OCI-LY7 (cell line): ENCODE results near the gene DISP2. TPM values are rescaled to one million over a fixed set of nuclear protein-coding genes. Genes with fewer than 3 reads are reported as not detected.

Experiments used
- BruUV-seq: library from RNA; stranded (reverse); fragments of 400-500 nt; replicated peaks from 2 replicates; lab custom pipeline; 2021; lab: Mats Ljungman, UMichigan
- CTCF ChIA-PET: fragments of 300-600 bp; sonication (Branson Sonifier 250); formaldehyde crosslinking; loops from one replicate; lab custom pipeline; 2022; ENCODE audit warnings: antibody characterized with exemption; ENCODE audit not compliant: unreplicated experiment; lab: Charles Lee
- POLR2A ChIA-PET: fragments of 300-600 bp; sonication (Branson Sonifier 250); formaldehyde crosslinking; loops from one replicate; lab custom pipeline; 2022; ENCODE audit warnings: antibody characterized with exemption; lab: Charles Lee
- DNase-seq: peaks from one replicate; pipeline ENCODE4 v3.0.0-alpha.2; 2015; ENCODE audit warnings: low spot score
- H2AFZ ChIP-seq: fragments of 200-600 bp; sonication (generic), shearing (Covaris generic); 2 replicates; pipeline ENCODE4 v1.6.1; 2014; ENCODE audit warnings: mild to moderate bottlenecking, antibody characterized with exemption, low read length, moderate library complexity
- H3K27ac ChIP-seq: fragments of 200-600 bp; sonication (generic); 2 replicates; pipeline ENCODE4 v1.5.1; 2014; ENCODE audit warnings: mixed run types, low read depth, mild to moderate bottlenecking, moderate library complexity, low read length, inconsistent platforms; ENCODE audit not compliant: poor library complexity, severe bottlenecking
- H3K36me3 ChIP-seq: fragments of 200-600 bp; sonication (generic); 2 replicates; pipeline ENCODE4 v1.6.1; 2014; ENCODE audit warnings: mild to moderate bottlenecking, antibody characterized with exemption, low read length, moderate library complexity, mixed read lengths; ENCODE audit not compliant: insufficient read depth
- H3K4me1 ChIP-seq: fragments of 200-600 bp; sonication (generic); 2 replicates; pipeline ENCODE4 v1.5.1; 2014; ENCODE audit warnings: mild to moderate bottlenecking, low read length; ENCODE audit not compliant: insufficient read depth, poor library complexity, severe bottlenecking
- H3K4me2 ChIP-seq: fragments of 200-600 bp; sonication (generic); 2 replicates; pipeline ENCODE4 v1.6.1; 2014; ENCODE audit warnings: mild to moderate bottlenecking, low read length
- H3K4me3 ChIP-seq: fragments of 200-600 bp; sonication (generic); 2 replicates; pipeline ENCODE4 v1.5.1; 2014; ENCODE audit warnings: mild to moderate bottlenecking, low read depth, low read length; ENCODE audit not compliant: poor library complexity, severe bottlenecking
- H3K79me2 ChIP-seq: fragments of 200-600 bp; sonication (generic); 2 replicates; pipeline ENCODE4 v1.6.1; 2016; ENCODE audit warnings: low read depth, mild to moderate bottlenecking, low read length, moderate library complexity, mixed read lengths; ENCODE audit not compliant: insufficient read depth
- H3K9me2 ChIP-seq: fragments of 200-600 bp; sonication (generic); 2 replicates; pipeline ENCODE4 v1.6.1; 2016; ENCODE audit warnings: mild to moderate bottlenecking, low read length, mixed read lengths; ENCODE audit not compliant: insufficient read depth
- H3K9me3 ChIP-seq: fragments of 200-600 bp; sonication (generic); 2 replicates; pipeline ENCODE4 v1.6.1; 2014; ENCODE audit warnings: mild to moderate bottlenecking, mixed run types, low read length, mixed read lengths
- H4K20me1 ChIP-seq: fragments of 200-600 bp; sonication (generic); 2 replicates; pipeline ENCODE4 v1.6.1; 2014; ENCODE audit warnings: mild to moderate bottlenecking, antibody characterized with exemption, low read length, moderate library complexity, mixed read lengths; ENCODE audit not compliant: insufficient read depth
- EZH2phosphoT487 ChIP-seq: fragments of 200-600 bp; sonication (generic); IDR thresholded peaks from 2 replicates; pipeline ENCODE4 v1.6.1; 2018; ENCODE audit warnings: low read depth, borderline replicate concordance, mild to moderate bottlenecking, mixed run types, antibody characterized with exemption, low read length, moderate library complexity, mixed read lengths
- intact Hi-C: fragments of 100-400 bp; cut with micrococcal nuclease; formaldehyde crosslinking; loops from one replicate; pipeline ENCODE4 v1.10.0; 2022; ENCODE audit not compliant: unreplicated experiment
- total RNA-seq, 2 experiments: library from RNA; depleted of rRNA in 1 of 2; stranded (reverse); fragments of >200 nt in 1 of 2; shearing (Covaris generic) in 1 of 2; gene quantifications; 2 replicates each; pipeline ENCODE4 v1.2.3, GENCODE V29; 2014 to 2022
- TF ChIP-seq, protein P1 (sequence below): fragments of 200-600 bp; sonication (generic); conservative IDR thresholded peaks from 2 replicates; pipeline ENCODE4 v1.5.1; 2014; ENCODE audit warnings: mild to moderate bottlenecking, antibody characterized with exemption, low read length, moderate library complexity, mixed read lengths

The DISP2 gene
- total RNA-seq, 2 experiments from 2014 or later: 0.03 to 0.25 TPM

DNA sequence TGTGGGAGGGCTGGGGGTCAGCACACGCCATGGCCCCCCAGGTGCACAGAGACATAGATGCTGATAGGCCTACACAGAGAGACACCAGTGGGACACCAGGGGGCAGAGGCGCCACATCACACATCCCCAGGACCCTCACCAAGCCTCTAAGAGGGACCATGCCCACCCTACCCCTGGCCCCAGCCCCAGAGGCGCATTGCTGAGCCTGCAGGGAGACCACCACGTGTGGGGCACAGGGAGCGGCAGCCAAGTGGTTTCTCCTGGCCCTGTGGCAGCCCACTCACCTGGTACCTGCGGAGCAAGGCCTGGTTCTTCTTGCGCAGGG, 18.4 kb upstream of the DISP2 start:
- no peaks in the 10 kb centered on the region for H3K79me2 ChIP-seq
- DNase-seq: no peak
- no peaks in the 10 kb centered on the region for H4K20me1 ChIP-seq
- H3K27ac ChIP-seq: no peak overlapping the region
- no peaks in the 10 kb centered on the region for H3K36me3 ChIP-seq
- H2AFZ ChIP-seq: no peak overlapping the region
- H3K4me3 ChIP-seq: no peak overlapping the region
- intact Hi-C loops: no loop called here
- TF ChIP-seq EZH2phosphoT487: no peak
- TF ChIP-seq, protein P1, sequence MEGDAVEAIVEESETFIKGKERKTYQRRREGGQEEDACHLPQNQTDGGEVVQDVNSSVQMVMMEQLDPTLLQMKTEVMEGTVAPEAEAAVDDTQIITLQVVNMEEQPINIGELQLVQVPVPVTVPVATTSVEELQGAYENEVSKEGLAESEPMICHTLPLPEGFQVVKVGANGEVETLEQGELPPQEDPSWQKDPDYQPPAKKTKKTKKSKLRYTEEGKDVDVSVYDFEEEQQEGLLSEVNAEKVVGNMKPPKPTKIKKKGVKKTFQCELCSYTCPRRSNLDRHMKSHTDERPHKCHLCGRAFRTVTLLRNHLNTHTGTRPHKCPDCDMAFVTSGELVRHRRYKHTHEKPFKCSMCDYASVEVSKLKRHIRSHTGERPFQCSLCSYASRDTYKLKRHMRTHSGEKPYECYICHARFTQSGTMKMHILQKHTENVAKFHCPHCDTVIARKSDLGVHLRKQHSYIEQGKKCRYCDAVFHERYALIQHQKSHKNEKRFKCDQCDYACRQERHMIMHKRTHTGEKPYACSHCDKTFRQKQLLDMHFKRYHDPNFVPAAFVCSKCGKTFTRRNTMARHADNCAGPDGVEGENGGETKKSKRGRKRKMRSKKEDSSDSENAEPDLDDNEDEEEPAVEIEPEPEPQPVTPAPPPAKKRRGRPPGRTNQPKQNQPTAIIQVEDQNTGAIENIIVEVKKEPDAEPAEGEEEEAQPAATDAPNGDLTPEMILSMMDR: no peak
- H3K9me2 ChIP-seq: no peaks in the 10 kb centered on the region
- ChIA-PET CTCF (interaction anchor here (1.1 kb wide), 1 partner anchor 16 kb away, joined by 3 read pairs; no protein-coding TSS in a partner anchor), POLR2A (no interaction called here)
- no peaks in the 10 kb centered on the region for H3K9me3 ChIP-seq
- peaks cover 9% of the 10 kb centered on the region for H3K4me1 ChIP-seq
- BruUV-seq: no TSS peak
- no peak overlapping the region for H3K4me2 ChIP-seq

DNA sequence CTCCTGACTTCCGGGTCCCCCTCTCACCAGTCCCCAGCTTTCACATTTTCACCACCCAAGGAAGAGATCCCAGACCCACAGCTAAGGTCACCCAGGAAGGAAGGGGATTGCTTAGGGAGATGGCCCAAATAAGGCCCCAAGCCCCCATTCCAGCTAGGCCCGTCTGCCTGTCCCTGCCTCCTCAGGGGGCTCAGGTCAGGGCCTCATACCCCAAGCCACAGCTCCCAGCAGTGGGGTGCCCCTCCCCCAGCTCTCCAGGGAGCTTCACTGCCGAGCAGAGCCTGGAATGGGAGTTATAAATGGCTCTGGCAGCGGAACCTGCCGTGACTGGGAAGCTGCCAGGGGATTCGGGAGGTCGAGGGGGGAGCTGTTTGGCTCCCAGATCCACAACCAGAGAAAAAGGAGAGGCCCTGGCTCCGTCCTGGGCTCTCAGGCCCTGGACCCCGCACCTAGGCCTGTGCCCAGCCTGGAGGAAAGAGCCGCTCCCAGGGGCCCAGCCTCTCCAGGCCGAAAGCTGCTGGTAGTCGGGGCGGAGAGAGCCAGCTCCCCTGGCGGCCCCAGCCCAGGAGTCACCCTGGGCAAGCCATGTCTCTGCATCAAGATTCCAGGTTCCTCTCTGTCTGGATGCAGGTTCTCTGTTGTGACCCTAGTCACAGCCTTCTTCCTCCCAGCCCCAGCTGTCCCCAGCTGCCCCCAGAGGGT, 17.8 kb upstream of the DISP2 start:
- no TSS peak for BruUV-seq
- Histone ChIP-seq H3K9me2 (no peaks in the 10 kb centered on the region), H3K79me2 (no peaks in the 10 kb centered on the region), H3K4me2 (no peak overlapping the region), H3K9me3 (no peaks in the 10 kb centered on the region), H3K27ac (no peak overlapping the region), H3K4me3 (no peak overlapping the region), H4K20me1 (no peaks in the 10 kb centered on the region), H2AFZ (no peak overlapping the region), H3K36me3 (no peaks in the 10 kb centered on the region), H3K4me1 (peaks cover 9% of the 10 kb centered on the region)
- TF ChIP-seq EZH2phosphoT487: no peak
- TF ChIP-seq, protein P1: no peak
- DNase-seq: no peak
- POLR2A ChIA-PET: no interaction called here
- intact Hi-C loops: no loop called here
- CTCF ChIA-PET: interaction anchor here (1.1 kb wide), 1 partner anchor 15 kb away, joined by 3 read pairs; no protein-coding TSS in a partner anchor

DNA sequence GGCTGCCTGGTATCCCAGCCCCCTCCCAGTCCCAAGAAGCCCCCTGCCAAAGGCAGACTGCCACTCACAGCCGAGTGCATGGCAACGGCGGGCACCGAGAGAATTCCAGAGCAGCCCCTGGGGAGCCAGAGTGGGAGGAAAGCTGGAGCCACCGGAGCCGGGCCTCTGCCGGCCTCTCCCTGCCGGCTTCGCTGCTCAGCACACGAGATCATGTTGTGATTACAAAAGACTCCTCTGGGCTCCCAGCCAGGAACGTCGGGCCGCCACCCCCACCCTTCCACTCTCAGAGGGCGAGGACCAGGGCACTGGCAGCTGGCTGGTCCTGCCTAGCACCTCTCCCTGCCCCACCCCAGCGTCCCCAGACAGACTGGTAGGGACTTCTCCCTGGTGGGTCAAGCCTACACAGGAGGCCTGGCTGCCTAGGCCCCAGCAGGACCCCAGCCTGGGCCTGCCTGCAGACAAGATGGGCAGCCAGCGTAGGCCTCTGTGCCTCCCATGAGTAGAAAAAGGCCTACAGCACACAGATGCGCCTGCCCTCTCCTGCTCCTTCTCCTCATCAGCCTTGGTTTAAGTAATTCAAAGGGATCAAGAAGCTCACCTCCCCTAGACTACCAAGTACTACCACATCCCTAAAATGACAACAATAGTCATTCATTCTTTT, 17.1 kb upstream of the DISP2 start, which contains the start of gene CCDC9B:
Gene CCDC9B, minus strand, starts transcription at position 200 of the 661 bp plus-strand sequence. Its CDS starts 120 bp downstream, at position 80.
- Histone ChIP-seq H3K9me2 (no peaks in the 10 kb centered on the region), H2AFZ (no peak within 1 kb of the TSS), H3K36me3 (no peaks in the 10 kb centered on the region), H3K27ac (no peak within 1 kb of the TSS), H3K4me1 (peaks cover 9% of the 10 kb centered on the region), H3K9me3 (no peaks in the 10 kb centered on the region), H4K20me1 (no peaks in the 10 kb centered on the region), H3K79me2 (no peaks in the 10 kb centered on the region), H3K4me2 (no peak within 1 kb of the TSS), H3K4me3 (no peak within 1 kb of the TSS)
- ChIA-PET CTCF (no interaction called here), POLR2A (no interaction called here)
- intact Hi-C loops: no loop called here
- DNase-seq: no peak
- BruUV-seq: no TSS peak
- TF ChIP-seq EZH2phosphoT487: no peak
- TF ChIP-seq, protein P1: no peak
